Tongue (tissue), 2 donors: ENCODE results near the gene ITGA11. TPM values are rescaled to one million over a fixed set of nuclear protein-coding genes. Genes with fewer than 3 reads are reported as not detected.

ENCODE experiments used
- DNase-seq: peaks from one replicate; pipeline ENCODE4 v3.0.0-alpha.2; 2015
- total RNA-seq: library from RNA; depleted of rRNA; stranded (reverse); fragments of >200 nt; gene quantifications from one replicate; pipeline ENCODE4 v1.2.3, GENCODE V29; 2014

Gene ITGA11
- total RNA-seq, 1 donor from 2014 or later = 6.3 TPM

DNA sequence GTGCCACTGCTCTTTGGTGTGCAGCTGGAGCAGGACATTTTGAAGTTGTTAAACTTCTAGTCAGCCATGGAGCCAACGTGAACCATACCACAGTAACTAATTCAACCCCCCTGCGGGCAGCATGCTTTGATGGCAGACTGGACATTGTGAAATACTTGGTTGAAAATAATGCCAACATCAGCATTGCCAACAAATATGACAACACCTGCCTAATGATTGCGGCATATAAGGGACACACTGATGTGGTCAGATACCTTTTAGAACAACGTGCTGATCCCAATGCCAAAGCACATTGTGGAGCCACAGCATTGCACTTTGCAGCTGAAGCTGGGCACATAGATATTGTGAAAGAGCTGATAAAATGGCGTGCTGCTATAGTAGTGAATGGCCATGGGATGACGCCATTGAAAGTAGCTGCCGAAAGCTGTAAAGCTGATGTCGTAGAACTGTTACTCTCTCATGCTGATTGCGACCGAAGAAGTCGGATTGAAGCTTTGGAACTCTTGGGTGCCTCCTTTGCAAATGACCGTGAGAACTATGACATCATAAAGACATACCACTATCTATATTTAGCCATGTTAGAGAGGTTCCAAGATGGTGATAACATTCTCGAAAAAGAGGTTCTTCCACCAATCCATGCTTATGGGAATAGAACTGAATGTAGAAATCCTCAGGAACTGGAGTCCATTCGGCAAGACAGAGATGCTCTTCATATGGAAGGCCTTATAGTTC is 142.2 kb downstream of the ITGA11 start:
- DNase-seq = no peak

DNA sequence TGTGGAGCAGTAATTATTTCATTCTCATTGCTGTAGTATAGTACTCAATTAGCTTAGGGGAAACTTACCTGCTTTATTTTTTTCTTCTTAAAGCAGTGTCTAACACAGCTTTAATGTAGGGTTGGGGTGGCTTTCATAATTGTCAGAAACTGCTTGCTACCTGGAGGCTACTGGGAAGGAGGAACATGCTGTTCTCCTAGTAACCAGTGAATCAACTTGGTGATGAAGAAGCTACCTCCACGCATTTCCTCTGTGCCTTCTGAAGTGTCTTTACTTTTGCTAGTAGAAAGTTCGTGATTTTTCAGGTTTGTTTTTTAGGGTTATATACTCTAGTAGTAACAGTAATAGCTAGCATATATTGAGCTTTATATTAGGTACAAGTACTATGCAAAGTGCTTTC is 142.9 kb downstream of the ITGA11 start:
- DNase-seq = no peak

DNA sequence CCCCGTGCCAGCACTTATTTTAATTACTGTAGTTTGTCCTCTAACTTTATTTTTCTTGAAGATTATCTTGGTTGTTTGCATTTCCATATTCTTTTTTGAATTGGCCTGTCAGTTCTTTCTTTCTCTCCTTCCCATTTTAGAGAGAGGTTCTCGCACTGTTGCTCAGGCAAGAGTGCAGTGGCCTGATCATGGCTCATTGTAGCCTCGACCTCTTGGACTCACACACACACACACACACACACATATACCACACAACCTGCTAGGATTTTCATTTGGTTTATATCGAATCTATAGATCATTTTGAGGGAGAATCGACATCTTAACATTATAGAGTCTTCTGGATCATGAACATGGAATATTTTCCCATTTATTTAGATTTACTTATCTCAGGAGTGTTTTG is 145.7 kb downstream of the ITGA11 start:
- no peak for DNase-seq

DNA sequence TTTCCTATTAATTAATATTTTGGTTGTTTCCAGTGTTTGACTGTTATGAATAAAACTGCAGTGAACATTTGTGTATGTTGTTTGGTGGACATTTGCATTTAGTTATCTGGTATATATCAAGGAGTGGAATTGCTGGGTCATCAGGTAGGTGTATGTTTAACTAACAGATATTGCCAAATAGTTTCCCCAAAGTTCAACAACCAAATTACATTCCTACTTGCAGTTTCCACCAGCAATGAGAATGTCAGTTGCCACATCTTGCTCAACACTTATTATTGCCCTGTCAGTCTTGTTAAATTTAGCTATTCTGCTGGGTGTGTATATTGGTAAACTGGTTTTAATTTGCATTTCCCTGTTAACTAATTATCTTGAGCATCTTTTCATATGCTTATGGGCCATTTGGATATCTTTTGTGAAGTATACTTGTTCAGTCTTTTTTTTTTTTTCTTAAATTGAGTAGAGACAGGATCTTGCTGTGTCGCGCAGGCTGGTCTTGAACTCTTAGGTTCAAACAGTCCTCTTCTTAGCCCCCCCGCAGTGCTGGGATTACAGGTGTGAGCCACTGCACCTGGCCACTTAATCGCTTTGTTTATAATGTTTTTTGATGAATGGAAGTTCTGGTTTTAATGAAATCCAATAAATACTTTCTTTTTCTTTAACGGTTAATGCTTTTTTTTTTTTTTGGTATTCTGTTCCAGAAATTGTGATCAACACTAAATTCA is 146.5 kb downstream of the ITGA11 start:
- no peak for DNase-seq

DNA sequence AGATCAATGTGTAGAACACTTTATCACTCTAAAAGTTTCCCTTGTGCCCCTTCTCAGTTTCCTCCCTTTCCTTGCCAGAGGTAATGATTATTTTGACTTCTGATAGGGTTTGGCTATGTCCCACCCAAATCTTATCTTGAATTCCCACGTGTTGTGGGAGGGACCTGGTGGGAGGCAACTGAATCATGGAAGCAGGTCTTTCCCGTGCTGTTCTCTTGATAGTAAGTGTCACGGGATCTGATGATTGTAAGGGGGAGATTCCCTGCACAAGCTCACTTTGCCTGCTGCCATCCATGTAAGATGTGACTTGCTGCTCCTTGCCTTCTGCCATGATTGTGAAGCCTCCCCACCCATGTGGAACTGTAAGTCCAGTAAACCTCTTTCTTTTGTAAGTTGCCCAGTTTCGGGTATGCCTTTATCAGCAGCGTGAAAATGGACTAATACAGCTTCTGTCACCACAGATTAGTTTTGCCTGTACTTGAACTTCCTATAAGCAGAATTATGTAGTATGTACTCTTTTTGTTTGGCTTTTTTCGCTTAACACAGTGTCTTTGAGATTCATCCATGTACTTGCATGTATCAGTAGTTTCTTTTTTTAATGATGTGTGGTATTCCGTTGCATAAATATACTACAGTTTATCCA is 147.2 kb downstream of the ITGA11 start:
- DNase-seq = no peak

DNA sequence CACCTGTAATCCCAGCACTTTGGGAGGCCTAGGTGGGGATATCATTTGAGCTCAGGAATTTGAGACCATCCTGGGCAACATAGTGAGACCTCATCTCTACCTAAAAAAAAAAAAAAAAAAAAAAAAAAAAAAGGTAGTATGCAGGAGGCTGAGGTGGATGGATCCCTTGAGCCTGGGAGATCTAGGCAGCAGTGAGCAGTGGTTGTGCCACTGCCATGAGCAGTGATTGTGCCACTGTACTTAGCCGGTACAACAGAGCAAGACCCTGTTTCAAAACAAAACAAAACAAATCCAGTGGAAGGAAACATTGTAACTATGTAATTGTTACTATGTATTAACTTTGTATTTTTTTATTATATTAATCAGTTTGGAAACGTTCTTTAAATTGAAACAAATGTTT is 148.6 kb downstream of the ITGA11 start:
- DNase-seq = no peak

DNA sequence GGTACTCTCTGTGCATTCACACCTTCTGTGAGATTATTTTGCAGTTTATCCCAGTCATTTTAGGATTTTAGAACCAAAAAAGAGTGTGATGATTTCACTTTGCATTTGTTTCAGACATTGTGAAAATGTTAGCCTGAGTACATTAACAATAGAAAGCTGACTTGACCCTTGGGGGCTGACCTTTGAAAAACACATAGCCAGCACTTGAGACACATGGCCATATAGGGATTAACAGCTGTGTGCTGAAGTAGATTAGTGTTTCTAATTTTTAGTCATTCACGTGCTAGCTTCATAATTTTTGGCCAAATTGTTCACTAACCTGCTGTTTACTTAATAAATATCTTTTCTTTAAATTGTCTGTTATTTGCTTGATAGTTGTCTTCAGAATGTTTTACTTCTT is 151.0 kb downstream of the ITGA11 start:
- no peak for DNase-seq

DNA sequence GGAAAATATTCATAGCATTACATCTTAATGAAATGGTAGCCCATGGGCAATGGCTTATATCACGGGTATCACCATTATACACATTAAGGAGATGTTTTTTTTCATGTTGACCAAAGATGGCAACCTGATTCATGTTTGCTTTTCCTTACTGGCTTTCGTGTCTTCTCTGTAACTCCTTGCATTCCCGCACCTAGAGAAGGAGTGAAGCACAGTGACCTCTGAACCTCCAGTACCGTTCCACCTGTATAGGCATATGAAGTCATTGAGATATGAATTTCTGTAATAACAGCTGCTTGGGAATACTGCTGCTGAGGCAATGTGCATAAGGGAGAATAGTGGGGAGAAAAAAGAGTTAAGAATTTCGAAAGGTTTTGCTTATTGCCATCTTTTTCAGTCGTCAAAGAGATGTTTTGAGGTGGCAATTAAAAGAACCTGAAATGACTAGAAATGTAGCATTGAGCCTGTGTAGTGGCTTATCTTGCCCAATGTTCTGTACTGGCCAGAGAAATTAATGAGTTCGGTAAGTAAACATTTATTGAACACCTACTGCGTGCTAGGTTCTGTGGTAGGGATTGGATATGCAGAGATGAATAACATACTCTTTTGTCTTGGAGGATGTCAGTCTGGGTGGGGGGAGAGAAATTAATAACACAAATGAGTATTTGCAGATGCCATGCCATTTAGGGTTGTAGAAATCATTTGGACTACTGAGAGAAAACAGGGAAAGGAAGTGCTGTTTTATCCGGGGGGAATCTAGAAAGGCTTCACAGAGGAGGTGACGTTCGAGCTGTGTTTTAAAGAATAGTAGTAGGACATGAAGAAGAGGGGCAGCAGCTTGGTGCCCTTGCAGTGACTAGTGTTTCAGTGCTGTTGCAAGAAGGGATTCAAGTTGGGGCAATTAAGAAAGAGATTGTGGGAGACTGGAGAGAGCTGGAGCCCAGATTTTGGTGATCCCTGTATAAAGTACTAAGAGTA is 151.9 kb downstream of the ITGA11 start:
- DNase-seq = no peak

DNA sequence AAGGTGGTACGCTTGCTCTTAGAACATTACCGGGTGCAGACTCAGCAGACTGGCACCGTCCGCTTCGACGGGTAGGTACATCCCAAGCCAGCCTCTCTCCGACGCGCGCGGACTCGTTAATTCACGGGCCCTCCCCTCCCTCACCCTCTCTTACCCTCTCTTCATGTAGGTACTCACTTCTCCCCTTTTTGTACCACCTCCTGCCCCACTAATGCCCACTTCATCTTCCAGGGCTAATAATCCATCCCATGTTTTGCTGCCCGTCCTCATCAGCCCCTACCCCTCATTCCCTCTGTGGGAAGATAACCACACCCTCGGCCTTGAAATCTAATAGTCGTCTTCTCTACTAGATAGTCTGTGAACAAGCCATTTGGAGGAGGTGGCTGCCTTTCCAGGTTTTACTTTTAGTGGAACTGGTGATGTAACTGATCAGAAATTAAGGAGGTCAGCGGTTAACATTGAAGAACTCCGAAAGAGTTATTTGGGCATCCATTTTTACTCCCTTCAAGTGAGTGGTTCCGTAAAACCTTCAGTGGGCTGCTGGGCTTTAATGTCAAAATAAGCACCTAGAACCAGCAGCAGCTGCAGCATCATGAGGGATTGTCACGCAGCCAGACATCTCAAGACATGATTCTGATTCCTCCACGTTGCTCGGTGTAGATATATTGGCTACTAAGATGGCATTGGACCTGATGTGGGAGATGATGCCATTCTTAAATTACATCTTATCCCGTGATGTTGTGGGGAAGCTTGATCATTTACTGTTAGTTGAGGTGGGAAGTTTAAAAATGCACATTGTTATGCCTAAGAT is 153.2 kb downstream of the ITGA11 start:
- peak; percentile 69 for DNase-seq

DNA sequence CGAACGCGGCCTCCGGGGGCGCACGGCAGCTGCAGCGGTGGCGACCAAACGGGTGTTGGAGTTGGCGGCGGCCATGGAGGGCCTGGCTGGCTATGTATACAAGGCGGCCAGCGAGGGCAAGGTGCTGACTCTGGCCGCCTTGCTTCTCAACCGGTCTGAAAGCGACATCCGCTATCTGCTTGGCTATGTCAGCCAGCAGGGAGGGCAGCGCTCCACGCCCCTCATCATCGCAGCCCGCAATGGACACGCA is 153.7 kb downstream of the ITGA11 start:
- no peak for DNase-seq

DNA sequence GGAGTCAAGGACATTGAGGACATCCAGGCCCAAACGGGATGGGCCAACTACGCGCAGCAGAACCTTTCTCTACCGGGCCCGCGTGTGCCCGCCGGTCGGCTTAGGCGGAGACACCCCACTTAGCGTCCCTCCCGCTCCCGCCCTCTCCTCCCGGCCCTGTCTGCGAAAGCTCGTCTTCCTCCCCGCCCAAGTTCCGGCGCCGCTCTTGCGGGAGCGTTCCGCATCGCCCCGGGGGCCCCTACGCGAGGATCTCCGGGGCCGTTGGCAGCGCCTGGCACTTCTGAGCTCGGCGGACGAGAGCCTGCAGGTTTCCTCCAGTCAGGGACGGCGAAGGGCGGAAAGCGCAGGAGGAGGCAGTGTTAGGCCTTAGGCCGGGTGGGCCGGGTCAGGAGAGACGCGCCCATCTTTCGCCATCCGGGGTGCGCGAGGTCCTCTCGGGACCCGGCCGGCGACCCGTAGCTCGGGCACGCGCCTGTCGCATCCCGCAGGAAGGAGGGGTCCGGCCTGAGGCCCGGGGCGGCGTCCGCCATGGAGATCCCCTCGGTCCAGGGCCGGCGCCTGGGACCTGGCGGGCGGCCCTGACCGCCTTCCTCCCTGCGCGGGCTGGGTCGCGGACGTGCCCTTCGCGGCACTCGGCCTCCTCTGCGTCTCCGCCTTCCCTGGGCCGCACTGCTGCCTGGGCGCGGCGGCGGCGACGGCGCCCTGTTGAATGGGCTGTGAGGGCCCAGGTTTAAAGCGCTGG is 154.2 kb downstream of the ITGA11 start, which contains the start of gene FEM1B:
TSS of gene FEM1B (plus strand) at position 143 of the 742 bp plus-strand sequence. CDS start 673 bp downstream, outside the sequence.
- DNase-seq = peak; percentile 97

DNA sequence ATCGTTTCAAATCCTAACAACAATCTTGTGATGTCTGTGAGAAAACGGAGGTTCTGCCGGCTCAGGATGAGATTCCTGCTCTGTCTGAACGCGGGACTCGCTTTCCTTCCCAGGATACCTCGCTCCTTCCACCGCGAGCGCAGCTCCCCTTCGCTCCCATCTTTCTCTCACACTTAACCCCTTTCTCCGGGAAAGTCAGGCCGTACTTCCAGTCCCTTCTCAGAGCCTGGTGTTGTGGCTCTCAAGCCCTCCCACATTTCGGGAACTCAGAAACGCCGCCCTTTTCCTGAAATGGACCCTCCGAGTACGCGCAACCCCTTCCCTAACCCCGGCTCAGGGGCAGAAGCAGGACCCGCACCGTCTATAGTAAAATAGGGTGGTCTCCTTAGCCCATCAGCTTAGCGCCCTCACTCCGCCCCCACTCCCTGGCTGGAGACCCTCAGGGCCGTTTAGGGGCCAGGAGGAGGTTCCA is 154.8 kb downstream of the ITGA11 start:
- peak; percentile 87 for DNase-seq

DNA sequence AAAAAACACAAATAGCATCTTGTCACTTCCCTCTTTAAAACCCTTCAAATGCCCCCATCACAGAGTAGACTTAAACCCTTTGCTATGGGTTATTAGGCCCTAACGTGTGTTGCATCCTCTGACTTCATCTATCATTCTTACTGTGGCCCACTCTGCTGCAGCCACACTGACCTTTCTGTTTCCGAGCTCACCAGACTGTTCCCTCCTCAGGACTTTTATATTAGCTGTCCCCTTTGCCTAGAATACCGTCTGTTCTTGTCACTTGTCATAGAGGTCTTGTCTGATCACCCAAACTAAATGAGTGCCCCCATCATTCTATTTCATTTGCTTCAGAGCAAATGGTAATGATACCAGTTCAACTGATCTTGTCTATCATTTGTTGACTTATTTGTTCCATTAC is 155.3 kb downstream of the ITGA11 start:
- no peak for DNase-seq

DNA sequence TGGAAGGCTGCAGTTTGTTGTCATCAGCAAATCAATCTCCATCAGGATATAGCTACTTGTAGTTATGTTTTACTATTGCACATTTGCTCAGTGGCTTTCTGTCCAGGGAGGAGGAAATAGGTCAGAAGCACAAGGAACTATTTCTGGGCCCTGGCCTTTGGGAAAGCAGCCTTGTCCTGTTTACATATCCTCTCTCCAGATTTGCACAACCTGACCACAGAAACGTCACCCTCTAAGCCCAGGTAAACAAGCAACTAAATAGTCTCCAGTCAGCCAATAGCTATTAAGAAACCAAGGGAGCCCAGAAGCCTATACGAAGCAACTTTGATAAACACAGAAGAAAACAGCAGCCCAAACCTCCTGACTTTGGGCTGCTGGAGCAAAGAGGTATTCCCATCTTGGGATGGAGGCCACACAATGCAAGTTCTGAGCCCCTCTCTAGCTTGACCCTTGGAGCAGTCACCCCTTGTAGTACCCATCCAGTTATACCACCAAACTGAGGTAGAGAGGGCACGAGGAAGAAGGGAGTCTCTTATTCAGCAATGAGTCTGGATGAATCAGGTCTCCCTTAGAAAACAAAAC is 156.7 kb downstream of the ITGA11 start:
- DNase-seq = no peak

DNA sequence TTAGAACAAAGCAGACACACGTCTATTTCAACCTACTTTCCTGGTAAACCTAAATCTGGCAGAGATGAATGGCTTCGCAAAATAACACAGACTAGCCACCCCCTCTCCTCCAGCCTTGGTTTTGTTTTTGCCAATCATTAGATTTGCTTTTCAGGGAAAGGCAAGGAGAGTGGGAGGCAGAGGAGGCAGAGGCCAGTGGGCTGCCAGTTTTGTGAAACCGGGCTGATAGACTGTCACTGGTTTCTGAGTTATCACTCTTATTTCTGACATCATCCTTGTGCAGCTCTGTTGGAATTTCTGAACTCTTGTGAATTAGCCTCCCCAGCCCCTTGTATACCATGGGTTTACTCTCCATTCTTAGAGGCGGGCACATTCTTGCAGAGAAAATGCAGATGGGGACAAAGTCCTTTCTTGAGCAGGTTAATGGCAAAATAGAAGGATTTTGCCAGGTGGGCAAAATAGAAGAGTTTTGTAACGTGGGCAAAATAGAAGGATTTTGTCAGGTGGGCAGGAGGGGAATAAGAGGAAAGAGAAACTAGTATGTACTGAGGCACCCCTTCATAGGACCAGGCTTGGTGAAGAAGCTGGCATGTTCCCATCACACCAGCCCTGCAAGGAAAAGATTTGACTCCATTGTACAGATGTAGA is 157.6 kb downstream of the ITGA11 start:
- no peak for DNase-seq

DNA sequence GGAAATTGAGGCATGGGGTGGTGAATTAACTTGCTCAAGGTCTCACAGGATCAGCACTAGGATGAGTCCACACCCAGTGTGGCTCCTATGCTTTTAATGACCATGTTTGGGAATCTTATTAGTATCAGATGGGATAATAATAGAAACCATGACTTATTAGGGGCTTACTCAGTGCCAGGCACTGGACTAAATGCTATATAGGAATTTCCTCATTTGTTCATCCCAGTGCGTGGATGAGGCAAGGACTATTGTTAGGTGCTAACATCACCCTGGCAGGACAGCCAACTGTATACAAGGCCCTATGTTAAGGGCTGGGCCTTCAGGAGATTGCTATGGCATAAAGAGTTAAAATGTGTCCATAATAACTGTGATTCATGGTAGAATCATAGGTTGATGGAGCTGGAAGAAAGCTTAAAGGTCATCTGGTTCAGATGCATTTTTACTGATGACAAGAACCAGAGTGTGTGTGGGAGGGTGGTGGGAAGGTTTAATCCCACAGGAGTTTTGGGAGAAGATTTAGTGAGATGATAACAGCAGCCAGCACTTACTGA is 159.2 kb downstream of the ITGA11 start:
- DNase-seq = no peak

DNA sequence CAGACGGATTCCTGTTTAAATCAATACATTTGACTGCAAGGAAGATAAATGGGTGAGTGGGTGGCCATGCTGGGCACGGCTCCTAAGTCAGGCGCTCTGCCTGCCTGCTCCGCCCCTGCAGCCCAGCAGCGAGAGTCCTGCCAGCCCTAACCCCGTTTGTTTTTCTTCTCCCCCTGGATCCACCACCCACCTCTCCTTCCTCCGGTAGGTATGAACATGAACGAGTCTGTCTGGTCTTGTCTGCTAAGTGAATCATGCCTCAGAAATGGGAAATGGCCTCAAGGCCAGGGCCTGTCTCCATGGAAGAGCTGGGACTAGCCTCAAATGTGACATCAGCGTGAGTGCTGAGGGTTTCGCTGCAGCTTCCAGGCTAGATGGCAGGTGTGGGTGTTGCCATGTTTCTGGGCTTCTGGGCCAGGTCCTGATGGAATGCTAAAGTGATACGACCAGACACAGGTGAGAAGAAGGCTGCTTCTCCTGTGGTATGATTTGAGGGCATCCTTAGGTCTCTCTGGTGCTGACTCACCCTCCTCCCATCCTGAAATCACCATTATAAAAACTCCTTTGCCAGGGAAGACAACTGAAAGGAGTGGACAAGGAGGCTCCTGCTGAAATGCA is 160.0 kb downstream of the ITGA11 start:
- DNase-seq = peak; percentile 69

DNA sequence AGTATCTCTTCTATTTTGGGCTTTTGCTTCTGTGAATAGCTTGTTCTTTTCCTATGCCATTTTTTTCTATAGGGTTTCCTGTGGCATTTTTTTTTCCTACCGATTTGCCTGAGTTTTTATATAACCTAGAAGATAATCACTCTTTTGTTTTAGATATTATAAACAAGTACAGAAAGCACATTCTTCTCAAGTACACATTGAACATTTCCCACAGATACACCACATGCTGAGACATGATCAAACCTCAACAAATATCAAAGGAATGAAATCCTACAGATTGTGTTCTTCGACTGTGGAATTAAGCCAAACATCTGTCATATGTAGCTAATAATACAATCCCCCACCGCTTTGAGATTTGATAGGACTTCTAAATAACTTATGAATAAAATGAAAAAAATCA is 163.6 kb downstream of the ITGA11 start:
- DNase-seq = no peak

DNA sequence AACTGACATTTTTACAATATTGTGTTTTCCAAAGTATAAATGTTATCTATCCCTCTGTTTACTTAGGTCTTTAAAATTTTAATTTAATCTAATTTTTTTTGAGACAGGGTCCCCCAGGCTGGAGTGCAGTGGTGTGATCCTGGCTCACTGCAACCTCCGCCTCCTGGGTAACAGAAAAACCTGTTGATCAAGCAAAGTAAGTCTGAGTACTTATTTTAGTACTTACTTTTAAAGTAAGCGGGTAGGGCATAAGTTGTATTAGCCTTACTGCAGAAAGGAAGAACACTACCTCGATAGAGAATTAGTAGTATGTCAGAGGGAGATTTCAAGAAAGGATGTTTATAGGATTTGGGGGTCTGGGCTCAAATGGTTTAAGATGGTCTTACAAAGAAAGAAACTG is 166.3 kb downstream of the ITGA11 start:
- DNase-seq = no peak
